Cardiac muscle cell (in vitro differentiated cells and primary cell): ENCODE measurements around the gene INHA. TPM values are rescaled to one million over a fixed set of nuclear protein-coding genes. Genes with fewer than 3 reads are reported as not detected.

Experiments used
- DNase-seq, 2 donors: peaks; one replicate each; pipeline versions ENCODE4 v3.0.0 to v3.0.0-alpha.2; 2010 to 2017; ENCODE audit warnings: low read depth in 1 of 2, low spot score in 1 of 2
- H3K27ac ChIP-seq: fragments of 200-600 bp; sonication (generic); 2 replicates; pipeline ENCODE4 v1.5.1; 2016
- H3K27me3 ChIP-seq: fragments of 200-600 bp; sonication (generic); 2 replicates; pipeline ENCODE4 v1.6.0; 2016; ENCODE audit warnings: control low read depth
- H3K36me3 ChIP-seq: fragments of 200-600 bp; sonication (generic); 2 replicates; pipeline ENCODE4 v1.5.1; 2016; ENCODE audit warnings: control low read depth
- H3K4me1 ChIP-seq: fragments of 200-600 bp; sonication (generic); 2 replicates; pipeline ENCODE4 v1.8.1; 2017; ENCODE audit warnings: low read depth, mild to moderate bottlenecking, mixed run types
- H3K4me3 ChIP-seq: fragments of 200-600 bp; sonication (generic); 2 replicates; pipeline ENCODE4 v1.5.1; 2016; ENCODE audit warnings: mild to moderate bottlenecking
- H3K9me3 ChIP-seq: fragments of 200-600 bp; sonication (generic); 2 replicates; pipeline ENCODE4 v1.5.1; 2017; ENCODE audit warnings: low read depth, mild to moderate bottlenecking, control low read depth
- polyA plus RNA-seq: library from polyadenylated mRNA; unstranded; fragments of >200 nt; fragmentation: Nextera tagmentation; extraction: Ambion mirVana; gene quantifications from 2 replicates; pipeline ENCODE4 v1.2.1, GENCODE V29; 2016
- total RNA-seq: library from RNA; depleted of rRNA; stranded (reverse); fragments of >200 nt; gene quantifications from 2 replicates; pipeline ENCODE4 v1.2.3, GENCODE V29; 2016
- TF ChIP-seq, protein P1 (sequence below): IDR thresholded peaks from 2 replicates; pipeline ENCODE4 v1.5.1; 2012; ENCODE audit warnings: low read depth, mild to moderate bottlenecking, low read length

INHA gene
- total and polyA plus RNA-seq, 2 experiments from 2014 or later = 11.4 to 39.1 TPM

DNA sequence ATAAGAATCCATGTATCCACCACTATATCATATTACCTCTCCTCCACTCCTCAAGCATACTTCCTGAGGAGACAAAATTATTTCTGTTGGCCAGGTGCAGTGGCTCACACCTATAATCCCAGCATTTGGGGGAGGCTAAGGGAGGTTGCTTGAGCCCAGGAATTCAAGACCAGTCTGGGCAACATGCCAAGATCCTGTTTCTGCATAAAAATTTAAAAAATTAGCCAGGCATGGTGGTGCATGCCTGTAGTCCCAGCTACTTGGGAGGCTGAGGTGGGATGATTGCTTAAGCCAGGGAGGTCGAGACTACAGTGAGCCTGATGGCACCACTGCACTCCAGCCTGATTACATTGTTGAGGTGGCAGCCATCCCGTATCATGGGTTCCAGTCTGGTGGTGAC, 9.2 kb downstream of the INHA start:
- TF ChIP-seq, protein P1, sequence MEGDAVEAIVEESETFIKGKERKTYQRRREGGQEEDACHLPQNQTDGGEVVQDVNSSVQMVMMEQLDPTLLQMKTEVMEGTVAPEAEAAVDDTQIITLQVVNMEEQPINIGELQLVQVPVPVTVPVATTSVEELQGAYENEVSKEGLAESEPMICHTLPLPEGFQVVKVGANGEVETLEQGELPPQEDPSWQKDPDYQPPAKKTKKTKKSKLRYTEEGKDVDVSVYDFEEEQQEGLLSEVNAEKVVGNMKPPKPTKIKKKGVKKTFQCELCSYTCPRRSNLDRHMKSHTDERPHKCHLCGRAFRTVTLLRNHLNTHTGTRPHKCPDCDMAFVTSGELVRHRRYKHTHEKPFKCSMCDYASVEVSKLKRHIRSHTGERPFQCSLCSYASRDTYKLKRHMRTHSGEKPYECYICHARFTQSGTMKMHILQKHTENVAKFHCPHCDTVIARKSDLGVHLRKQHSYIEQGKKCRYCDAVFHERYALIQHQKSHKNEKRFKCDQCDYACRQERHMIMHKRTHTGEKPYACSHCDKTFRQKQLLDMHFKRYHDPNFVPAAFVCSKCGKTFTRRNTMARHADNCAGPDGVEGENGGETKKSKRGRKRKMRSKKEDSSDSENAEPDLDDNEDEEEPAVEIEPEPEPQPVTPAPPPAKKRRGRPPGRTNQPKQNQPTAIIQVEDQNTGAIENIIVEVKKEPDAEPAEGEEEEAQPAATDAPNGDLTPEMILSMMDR = no peak
- H3K27me3 ChIP-seq = no peaks in the 10 kb centered on the region

DNA sequence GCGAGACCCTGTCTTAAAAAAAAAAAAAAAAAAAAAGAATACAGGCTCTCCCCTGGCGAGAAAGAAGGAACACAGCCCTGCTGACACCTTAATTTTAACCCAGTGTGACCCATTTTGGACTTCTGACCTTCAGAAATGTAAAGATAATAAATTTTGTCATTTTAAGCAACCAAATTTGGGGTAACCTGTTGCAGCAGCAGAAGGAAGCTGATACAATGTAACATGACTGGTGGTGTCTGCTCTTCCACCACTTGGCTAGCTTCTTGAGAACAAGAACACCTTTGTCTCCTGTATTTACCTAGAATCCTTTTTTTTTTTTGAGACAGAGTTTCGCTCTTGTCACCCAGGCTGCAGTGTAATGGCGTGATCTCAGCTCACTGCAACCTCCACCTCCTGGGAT, 19.0 kb downstream of the INHA start:
- H3K4me1 ChIP-seq = peaks cover 14% of the 10 kb centered on the region
- H3K27me3 ChIP-seq = no peaks in the 10 kb centered on the region
- no peaks in the 10 kb centered on the region for H3K36me3 ChIP-seq
- no peak for DNase-seq
- H3K4me3 ChIP-seq = no peak overlapping the region
- no peak overlapping the region for H3K27ac ChIP-seq
- H3K9me3 ChIP-seq = no peaks in the 10 kb centered on the region
- TF ChIP-seq, protein P1 = no peak

More for the DNA sequence above, 9.2 kb downstream of the INHA start:
- Histone ChIP-seq H3K36me3 (no peaks in the 10 kb centered on the region), H3K4me1 (peaks cover 31% of the 10 kb centered on the region), H3K9me3 (no peaks in the 10 kb centered on the region), H3K4me3 (no peak overlapping the region), H3K27ac (no peak overlapping the region)
- DNase-seq = no peak

GRCh38 chr2:219592736-219593135, 20.6 kb downstream of the INHA start:
- Histone ChIP-seq H3K4me1 (peaks cover 20% of the 10 kb centered on the region), H3K36me3 (no peaks in the 10 kb centered on the region), H3K9me3 (no peaks in the 10 kb centered on the region), H3K4me3 (no peak overlapping the region), H3K27me3 (no peaks in the 10 kb centered on the region), H3K27ac (no peak overlapping the region)
- DNase-seq = no peak
- TF ChIP-seq, protein P1 = no peak

- no peak for DNase-seq
- H3K4me1 ChIP-seq = peaks cover 20% of the 10 kb centered on the region
- H3K27me3 ChIP-seq = no peaks in the 10 kb centered on the region
- no peak overlapping the region for H3K4me3 ChIP-seq
- no peaks in the 10 kb centered on the region for H3K9me3 ChIP-seq
- no peaks in the 10 kb centered on the region for H3K36me3 ChIP-seq
- TF ChIP-seq, protein P1 = no peak
- no peak overlapping the region for H3K27ac ChIP-seq
Observed at GRCh38 chr2:219593154-219593553, 21.0 kb downstream of the INHA start.

GRCh38 chr2:219595256-219595655, 23.1 kb downstream of the INHA start:
- Histone ChIP-seq H3K9me3 (no peaks in the 10 kb centered on the region), H3K4me3 (no peak overlapping the region), H3K27ac (peak overlapping the region; percentile 87), H3K4me1 (peaks cover 24% of the 10 kb centered on the region), H3K36me3 (no peaks in the 10 kb centered on the region), H3K27me3 (no peaks in the 10 kb centered on the region)
- TF ChIP-seq, protein P1 = no peak
- DNase-seq = peak; percentile 72 to 79
